Measurements from ENCODE around the gene WNT7B. TPM values are rescaled to one million over a fixed set of nuclear protein-coding genes. Genes with fewer than 3 reads are reported as not detected.

The WNT7B gene
- total RNA-seq, 1 donor from 2014 or later = 5.4 TPM

GRCh38 chr22:45883811-45884170, 93.2 kb downstream of the WNT7B start:
- peaks cover 44% of the 10 kb centered on the region for H3K27me3 ChIP-seq
- no peaks in the 10 kb centered on the region for H3K9me3 ChIP-seq
- no peak overlapping the region for H3K4me3 ChIP-seq
- no peak for TF ChIP-seq CTCF (IDR thresholded peaks at IDR 0.05)
- H3K27ac ChIP-seq = no peak overlapping the region
- peaks cover 4% of the 10 kb centered on the region for H3K4me1 ChIP-seq
- ATAC-seq (no peak), DNase-seq (peak; percentile 37)
- H3K36me3 ChIP-seq = no peaks in the 10 kb centered on the region
- intact Hi-C loops (cut with DNase I) = no loop called here

- Histone ChIP-seq H3K4me1 (peaks cover 4% of the 10 kb centered on the region), H3K4me3 (no peak overlapping the region), H3K27me3 (peaks cover 50% of the 10 kb centered on the region), H3K36me3 (no peaks in the 10 kb centered on the region), H3K9me3 (no peaks in the 10 kb centered on the region), H3K27ac (no peak overlapping the region)
- ATAC-seq (no peak), DNase-seq (peak; percentile 59)
- intact Hi-C loops (cut with DNase I) = no loop called here
- no peak for TF ChIP-seq CTCF (IDR thresholded peaks at IDR 0.05)
These were observed 93.8 kb downstream of the WNT7B start for GRCh38 chr22:45882881-45883810.

- no peak for DNase-seq
- no peaks in the 10 kb centered on the region for H3K9me3 ChIP-seq
- H3K27ac ChIP-seq = no peak overlapping the region
- peaks cover 59% of the 10 kb centered on the region for H3K27me3 ChIP-seq
- intact Hi-C loops (cut with DNase I) = no loop called here
- peaks cover 4% of the 10 kb centered on the region for H3K4me1 ChIP-seq
- no peak for TF ChIP-seq CTCF (IDR thresholded peaks at IDR 0.05)
- no peak overlapping the region for H3K4me3 ChIP-seq
- H3K36me3 ChIP-seq = no peaks in the 10 kb centered on the region
- no peak for ATAC-seq
These were observed 95.5 kb downstream of the WNT7B start for GRCh38 chr22:45881524-45881875.

- H3K4me1 ChIP-seq = peaks cover 4% of the 10 kb centered on the region
- no peaks in the 10 kb centered on the region for H3K9me3 ChIP-seq
- no peaks in the 10 kb centered on the region for H3K36me3 ChIP-seq
- DNase-seq (peak; percentile 57), ATAC-seq (no peak)
- intact Hi-C loops (cut with DNase I) = no loop called here
- no peak overlapping the region for H3K4me3 ChIP-seq
- no peak overlapping the region for H3K27ac ChIP-seq
- peaks cover 59% of the 10 kb centered on the region for H3K27me3 ChIP-seq
- no peak for TF ChIP-seq CTCF (IDR thresholded peaks at IDR 0.05)
These were observed 96.0 kb downstream of the WNT7B start for GRCh38 chr22:45880716-45881523.

GRCh38 chr22:45880091-45880715, 96.8 kb downstream of the WNT7B start:
- DNase-seq (peak; percentile 62), ATAC-seq (no peak)
- Histone ChIP-seq H3K9me3 (no peaks in the 10 kb centered on the region), H3K27ac (no peak overlapping the region), H3K36me3 (no peaks in the 10 kb centered on the region), H3K4me3 (no peak overlapping the region), H3K4me1 (peaks cover 4% of the 10 kb centered on the region), H3K27me3 (peaks cover 55% of the 10 kb centered on the region)
- TF ChIP-seq CTCF (IDR thresholded peaks at IDR 0.05) = no peak
- intact Hi-C loops (cut with DNase I) = no loop called here
